Mucosa of gallbladder (tissue), 1 donor: ENCODE measurements around the gene IQSEC3. TPM values are rescaled to one million over a fixed set of nuclear protein-coding genes. Genes with fewer than 3 reads are reported as not detected.
"Not testable (repeated sequence)": the region's sequence is repeated elsewhere in the genome, so short reads cannot be mapped to it uniquely, and the experiment has no call there.

Source experiments
- DNase-seq: peaks from one replicate; pipeline ENCODE4 v3.0.0-alpha.2; 2020; ENCODE audit warnings: low spot score
- total RNA-seq: library from RNA; stranded (reverse); gene quantifications from one replicate; pipeline ENCODE4 v1.2.1, GENCODE V29; 2021
- donor health status: DM: no; HTN: no; CAD: no.

Gene IQSEC3
- total RNA-seq, 1 donor from 2014 or later = 1.6 TPM

GRCh38 chr12:111699-112493 is 45.3 kb downstream of the IQSEC3 start:
- DNase-seq = no peak

GRCh38 chr12:113347-113746 is 46.8 kb downstream of the IQSEC3 start:
- no peak for DNase-seq

GRCh38 chr12:114626-115211 is 48.2 kb downstream of the IQSEC3 start:
- no peak for DNase-seq

- DNase-seq = no peak
Observed at GRCh38 chr12:115518-115917, 49.0 kb downstream of the IQSEC3 start.

GRCh38 chr12:115960-116915 is 49.7 kb downstream of the IQSEC3 start:
- no peak for DNase-seq

GRCh38 chr12:117311-117710 is 50.7 kb downstream of the IQSEC3 start:
- DNase-seq = no peak

GRCh38 chr12:117816-118345 is 51.3 kb downstream of the IQSEC3 start:
- no peak for DNase-seq

- DNase-seq = no peak
Observed at GRCh38 chr12:118591-118990, 52.0 kb downstream of the IQSEC3 start.

- no peak for DNase-seq
Observed at GRCh38 chr12:120951-121350, 54.4 kb downstream of the IQSEC3 start.

- DNase-seq = no peak
Observed at GRCh38 chr12:121647-122046, 55.1 kb downstream of the IQSEC3 start.

- no peak for DNase-seq
Observed at GRCh38 chr12:125075-125474, 58.5 kb downstream of the IQSEC3 start.

GRCh38 chr12:125566-125965 is 59.0 kb downstream of the IQSEC3 start:
- no peak for DNase-seq

GRCh38 chr12:128079-128478 is 61.5 kb downstream of the IQSEC3 start:
- DNase-seq = no peak

GRCh38 chr12:129001-129400 is 62.4 kb downstream of the IQSEC3 start:
- DNase-seq = no peak

- DNase-seq = no peak
Observed at GRCh38 chr12:130519-130918, 64.0 kb downstream of the IQSEC3 start.

GRCh38 chr12:131008-131407 is 64.4 kb downstream of the IQSEC3 start:
- no peak for DNase-seq

GRCh38 chr12:131732-132495 is 65.3 kb downstream of the IQSEC3 start:
- DNase-seq = no peak

GRCh38 chr12:133616-134232 is 67.2 kb downstream of the IQSEC3 start:
- not testable (repeated sequence) for DNase-seq

- no peak for DNase-seq
Observed at GRCh38 chr12:135138-135537, 68.6 kb downstream of the IQSEC3 start.

GRCh38 chr12:138171-138897 is 71.8 kb downstream of the IQSEC3 start:
- no peak for DNase-seq
